ENCODE data around the gene PSD4. TPM values are rescaled to one million over a fixed set of nuclear protein-coding genes. Genes with fewer than 3 reads are reported as not detected.

The PSD4 gene
- total RNA-seq, 1 donor from 2014 or later = 11.2 TPM

DNA sequence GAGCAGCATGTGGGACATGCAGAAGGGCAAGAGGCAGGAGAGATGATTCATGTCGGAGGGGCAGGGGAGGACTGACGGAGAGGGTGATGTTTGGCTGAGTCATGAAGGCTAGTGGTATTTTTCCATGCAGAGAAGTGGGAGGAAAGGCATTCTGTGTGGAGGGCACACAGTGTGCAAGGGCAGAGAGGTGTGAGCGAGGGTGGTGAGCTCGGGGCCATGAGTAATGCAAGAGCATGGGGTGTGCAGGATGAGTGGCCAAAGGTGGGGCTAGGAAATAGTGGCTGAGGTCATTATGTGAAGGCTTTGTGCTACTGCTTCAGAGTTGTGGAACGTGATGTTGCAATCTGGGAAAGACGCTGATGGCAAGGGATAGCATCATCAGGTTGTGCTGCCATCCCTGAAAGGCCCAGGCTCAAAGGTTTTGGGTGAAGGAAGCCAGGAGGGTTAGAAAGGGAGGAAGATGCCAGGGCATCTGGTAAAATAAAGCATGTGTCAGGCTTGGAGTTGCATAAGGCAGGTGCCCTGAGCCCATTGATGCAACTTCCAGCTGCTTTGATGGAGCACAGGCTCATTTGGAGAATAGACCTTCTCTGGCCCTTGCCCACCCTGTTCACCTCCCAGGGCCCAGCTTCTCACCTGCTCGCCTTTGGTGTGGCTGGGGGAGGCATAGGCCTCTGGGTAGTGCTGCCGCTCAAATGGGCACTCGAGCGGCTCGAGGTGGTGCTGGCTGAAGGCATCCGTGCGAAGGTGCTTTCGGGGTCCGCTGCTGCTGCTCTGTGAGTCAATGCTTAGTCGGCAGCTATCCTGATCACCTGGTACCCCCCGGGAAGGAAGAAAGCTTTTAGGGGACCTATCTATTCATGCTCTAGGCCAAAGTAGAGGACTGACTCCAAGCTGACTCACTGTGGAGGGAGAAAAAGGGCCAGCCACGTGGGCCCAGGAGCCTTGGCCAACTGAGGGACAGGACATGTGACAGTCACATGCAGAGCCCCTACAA lies 67.4 kb downstream of the PSD4 start:
- TF ChIP-seq, protein P1, sequence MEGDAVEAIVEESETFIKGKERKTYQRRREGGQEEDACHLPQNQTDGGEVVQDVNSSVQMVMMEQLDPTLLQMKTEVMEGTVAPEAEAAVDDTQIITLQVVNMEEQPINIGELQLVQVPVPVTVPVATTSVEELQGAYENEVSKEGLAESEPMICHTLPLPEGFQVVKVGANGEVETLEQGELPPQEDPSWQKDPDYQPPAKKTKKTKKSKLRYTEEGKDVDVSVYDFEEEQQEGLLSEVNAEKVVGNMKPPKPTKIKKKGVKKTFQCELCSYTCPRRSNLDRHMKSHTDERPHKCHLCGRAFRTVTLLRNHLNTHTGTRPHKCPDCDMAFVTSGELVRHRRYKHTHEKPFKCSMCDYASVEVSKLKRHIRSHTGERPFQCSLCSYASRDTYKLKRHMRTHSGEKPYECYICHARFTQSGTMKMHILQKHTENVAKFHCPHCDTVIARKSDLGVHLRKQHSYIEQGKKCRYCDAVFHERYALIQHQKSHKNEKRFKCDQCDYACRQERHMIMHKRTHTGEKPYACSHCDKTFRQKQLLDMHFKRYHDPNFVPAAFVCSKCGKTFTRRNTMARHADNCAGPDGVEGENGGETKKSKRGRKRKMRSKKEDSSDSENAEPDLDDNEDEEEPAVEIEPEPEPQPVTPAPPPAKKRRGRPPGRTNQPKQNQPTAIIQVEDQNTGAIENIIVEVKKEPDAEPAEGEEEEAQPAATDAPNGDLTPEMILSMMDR (IDR thresholded peaks at IDR 0.05) = no peak
- H3K36me3 ChIP-seq = no peaks in the 10 kb centered on the region
- no peaks in the 10 kb centered on the region for H3K9me3 ChIP-seq
- H3K27me3 ChIP-seq = no peaks in the 10 kb centered on the region
- peaks cover 3 to 18% of the 10 kb centered on the region in 2 donors for H3K4me1 ChIP-seq
- peak overlapping the region in 1 of 2 donors; percentile 9 for H3K4me3 ChIP-seq
- peak overlapping the region; percentile 72 for H3K27ac ChIP-seq
- DNase-seq (ENCODE audit: low spot score in 2 of 2) = peak; percentile 89 to 95
- intact Hi-C loops (cut with DNase I) = loop anchor here (1.0 to 2.0 kb wide), 2 partner anchors 42 kb away; no protein-coding TSS in a partner anchor

DNA sequence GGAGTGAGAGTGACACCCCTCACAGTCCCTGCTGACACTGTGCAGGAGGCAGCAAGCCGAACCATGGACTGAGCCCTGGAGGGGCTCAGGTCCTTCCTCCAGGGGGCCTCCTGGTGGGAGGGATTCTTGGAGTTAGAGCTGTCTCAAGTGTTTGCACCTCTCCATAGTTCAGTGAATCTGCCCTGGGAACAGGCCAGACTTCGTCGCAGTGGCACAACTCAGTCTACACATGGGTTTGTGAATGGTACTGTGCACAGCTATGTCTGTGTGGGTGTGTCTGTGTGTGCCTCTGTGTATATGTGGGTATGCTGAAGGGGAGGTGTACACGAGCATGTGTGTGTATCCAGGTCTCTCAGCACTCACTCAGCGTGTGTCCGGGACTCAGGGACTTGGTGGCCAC lies 68.6 kb downstream of the PSD4 start:
- no peak overlapping the region for H3K4me3 ChIP-seq
- H3K27ac ChIP-seq = no peak overlapping the region
- H3K4me1 ChIP-seq = peaks cover 3 to 18% of the 10 kb centered on the region in 2 donors
- no peaks in the 10 kb centered on the region for H3K9me3 ChIP-seq
- TF ChIP-seq, protein P1 (IDR thresholded peaks at IDR 0.05) = no peak
- intact Hi-C loops (cut with DNase I) = no loop called here
- H3K27me3 ChIP-seq = no peaks in the 10 kb centered on the region
- DNase-seq (ENCODE audit: low spot score in 2 of 2) = no peak
- no peaks in the 10 kb centered on the region for H3K36me3 ChIP-seq

DNA sequence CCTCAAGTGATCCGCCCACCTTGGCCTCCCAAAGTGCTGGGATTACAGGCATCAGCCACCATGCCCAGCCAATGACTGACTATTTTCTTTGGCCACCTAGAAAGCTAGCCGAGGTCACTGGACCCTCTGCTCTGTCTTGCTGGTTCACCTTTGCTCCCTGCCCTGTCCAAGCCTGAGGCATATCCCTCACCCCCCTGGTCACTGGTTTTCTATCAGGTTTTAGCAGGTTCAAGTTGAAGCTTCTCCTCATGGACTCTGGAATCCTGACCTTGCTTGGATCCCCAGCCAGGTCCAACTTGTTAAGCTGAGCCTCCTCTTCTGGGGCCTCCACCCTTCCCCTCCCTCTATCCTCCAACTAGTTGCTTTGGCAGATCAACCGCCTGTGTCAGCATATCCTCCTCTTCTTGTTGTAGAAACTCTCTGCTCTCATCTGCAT lies 71.5 kb downstream of the PSD4 start:
- Histone ChIP-seq H3K4me1 (peaks cover 0 to 12% of the 10 kb centered on the region in 2 donors), H3K27ac (no peak overlapping the region), H3K36me3 (no peaks in the 10 kb centered on the region), H3K27me3 (no peaks in the 10 kb centered on the region), H3K4me3 (no peak overlapping the region), H3K9me3 (no peaks in the 10 kb centered on the region)
- TF ChIP-seq, protein P1 (IDR thresholded peaks at IDR 0.05) = no peak
- no peak for DNase-seq (ENCODE audit: low spot score in 2 of 2)
- intact Hi-C loops (cut with DNase I) = loop anchor here (5.0 kb wide), 1 partner anchor 142 kb away; no protein-coding TSS in a partner anchor

DNA sequence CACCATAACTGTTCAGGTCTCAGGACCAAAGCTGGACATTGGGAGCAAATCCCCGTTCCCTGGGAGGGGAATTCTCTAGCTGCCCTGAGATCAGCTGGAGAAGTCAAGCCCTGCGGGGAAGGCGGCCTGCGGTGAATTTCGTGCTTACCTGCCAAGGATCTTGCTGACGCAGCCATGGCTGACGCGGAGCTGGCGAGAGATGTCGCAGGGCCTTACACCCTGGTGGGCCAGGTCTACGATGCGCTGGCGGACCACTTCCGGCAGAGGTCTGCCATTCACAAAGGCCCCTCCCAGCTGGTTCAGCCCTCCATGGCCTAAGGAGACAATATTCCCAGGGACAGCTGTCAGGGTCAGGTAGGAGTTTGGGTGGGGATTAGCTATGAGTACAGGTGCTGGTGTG lies 72.8 kb downstream of the PSD4 start:
- intact Hi-C loops (cut with DNase I) = loop anchor here (5.0 kb wide), 1 partner anchor 141 kb away; no protein-coding TSS in a partner anchor

DNA sequence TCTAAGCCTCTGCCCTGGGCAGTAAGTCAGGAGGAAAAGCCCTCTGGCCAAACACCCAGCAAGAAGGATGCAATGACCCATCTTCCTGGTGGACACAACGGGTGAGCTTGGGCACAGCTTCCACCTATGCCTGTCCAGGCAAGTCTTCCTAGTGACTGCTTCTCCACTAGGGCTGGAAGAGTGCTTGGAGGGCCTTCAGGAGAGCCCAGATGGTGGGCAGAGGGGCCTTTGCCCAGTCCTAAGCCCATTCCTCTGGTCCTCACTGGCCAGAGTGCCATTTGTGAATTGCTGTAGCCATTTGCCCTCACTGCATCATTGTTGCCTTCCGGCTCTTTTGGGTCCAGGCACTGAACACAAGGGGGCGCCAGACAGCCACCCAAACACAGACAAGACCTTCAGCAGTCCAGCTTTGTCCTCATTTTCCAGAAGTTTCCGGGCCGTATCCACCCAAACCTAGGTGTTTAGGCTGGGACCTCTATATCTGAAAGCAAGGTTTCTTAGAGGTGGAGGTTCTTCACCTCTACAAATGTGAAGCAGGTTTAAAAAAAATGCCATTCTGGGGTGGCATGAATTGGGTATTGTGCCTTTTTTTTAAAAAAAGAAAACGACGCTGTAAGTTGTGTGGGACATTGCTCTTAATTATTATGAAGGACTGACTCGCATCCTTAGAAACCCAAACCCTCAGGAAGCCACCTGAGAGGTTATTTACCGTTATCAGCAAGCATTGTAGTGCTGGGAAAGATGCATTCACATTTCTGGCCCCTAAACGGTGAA lies 75.4 kb downstream of the PSD4 start:
- Histone ChIP-seq H3K27me3 (no peaks in the 10 kb centered on the region), H3K4me3 (no peak overlapping the region), H3K9me3 (no peaks in the 10 kb centered on the region), H3K36me3 (no peaks in the 10 kb centered on the region), H3K4me1 (no peaks in the 10 kb centered on the region), H3K27ac (no peak overlapping the region)
- TF ChIP-seq, protein P1 (IDR thresholded peaks at IDR 0.05) = peak; percentile 82 to 96 (median 84)
- intact Hi-C loops (cut with DNase I) = loop anchor here (1.0 to 5.0 kb wide), 3 partner anchors 50 to 138 kb away; no protein-coding TSS in a partner anchor
- DNase-seq (ENCODE audit: low spot score in 2 of 2) = peak; percentile 46 to 91

More for the DNA sequence above, 72.8 kb downstream of the PSD4 start:
- Histone ChIP-seq H3K9me3 (no peaks in the 10 kb centered on the region), H3K4me3 (no peak overlapping the region), H3K27me3 (no peaks in the 10 kb centered on the region), H3K4me1 (peaks cover 0 to 3% of the 10 kb centered on the region in 2 donors), H3K36me3 (no peaks in the 10 kb centered on the region), H3K27ac (no peak overlapping the region)
- TF ChIP-seq, protein P1 (IDR thresholded peaks at IDR 0.05) = no peak
- no peak for DNase-seq (ENCODE audit: low spot score in 2 of 2)
